ENCODE results near the gene ACAP3.

GRCh38 chr1:1260843-1261560 is 46.7 kb downstream of the ACAP3 start:
- TF ChIP-seq POLR2AphosphoS5 (IDR thresholded peaks at IDR 0.05) (no peak), CTCF (IDR thresholded peaks at IDR 0.05) (no peak)

Data from breast epithelium (tissue), 3 donors.